ENCODE results near the gene KLHL22. TPM values are rescaled to one million over a fixed set of nuclear protein-coding genes. Genes with fewer than 3 reads are reported as not detected.
A peak's percentile ranks its signal among the peaks of the same experiment; 100 is the strongest.
"Not testable (repeated sequence)": the region's sequence is repeated elsewhere in the genome, so short reads cannot be mapped to it uniquely, and the experiment has no call there.

The KLHL22 gene
- total and polyA plus RNA-seq, 5 donors = 17.9 to 25.8 (median 20.5) TPM

GRCh38 chr22:20395181-20395906 lies 100.3 kb downstream of the KLHL22 start:
- no peak overlapping the region for H3K27ac ChIP-seq (ENCODE audit: low read length)
- peaks cover 6% of the 10 kb centered on the region for H3K4me1 ChIP-seq (ENCODE audit: control insufficient read depth, insufficient read depth, low read length)
- intact Hi-C loops (cut with DNase I) = no loop called here
- no peaks in the 10 kb centered on the region for H3K27me3 ChIP-seq (ENCODE audit: control insufficient read depth, insufficient read depth)
- H3K9me3 ChIP-seq (ENCODE audit: control insufficient read depth, low read length) = no peaks in the 10 kb centered on the region
- WGBS = 84% methylated on average over 20 of the region's 20 CpGs
- no peak for ATAC-seq
- H3K4me3 ChIP-seq (ENCODE audit: low read length) = no peak overlapping the region
- DNase-seq = no peak

GRCh38 chr22:20393705-20394476 lies 101.7 kb downstream of the KLHL22 start, which contains the start of gene ZNF74:
TSS of gene ZNF74 (plus strand) at chr22:20394151. CDS start at chr22:20394629, 478 bp downstream.
- Histone ChIP-seq H3K9me3 (ENCODE audit: control insufficient read depth, low read length) (no peaks in the 10 kb centered on the region), H3K4me1 (ENCODE audit: control insufficient read depth, insufficient read depth, low read length) (peaks cover 6% of the 10 kb centered on the region), H3K27me3 (ENCODE audit: control insufficient read depth, insufficient read depth) (no peaks in the 10 kb centered on the region), H3K27ac (ENCODE audit: low read length) (peak within 1 kb of the TSS; percentile 49), H3K4me3 (ENCODE audit: low read length) (peak within 1 kb of the TSS; percentile 54)
- DNase-seq (peak; percentile 93 to 97 (median 97)), ATAC-seq (peak; percentile 97)
- whole genome bisulfite sequencing = 2% methylated on average over 71 of the region's 71 CpGs
- intact Hi-C loops (cut with DNase I) = no loop called here

- H3K27me3 ChIP-seq (ENCODE audit: control insufficient read depth, insufficient read depth) = no peaks in the 10 kb centered on the region
- 93% methylated on average over 23 of the region's 23 CpGs for WGBS
- peak; percentile 6 to 20 for ATAC-seq
- H3K4me1 ChIP-seq (ENCODE audit: control insufficient read depth, insufficient read depth, low read length) = peaks cover 6% of the 10 kb centered on the region
- no peaks in the 10 kb centered on the region for H3K9me3 ChIP-seq (ENCODE audit: control insufficient read depth, low read length)
- intact Hi-C loops (cut with DNase I) = no loop called here
- H3K27ac ChIP-seq (ENCODE audit: low read length) = peak overlapping the region; percentile 49
- peak overlapping the region; percentile 54 for H3K4me3 ChIP-seq (ENCODE audit: low read length)
- DNase-seq = peak in 1 of 3 donors; percentile 64
Observed at GRCh38 chr22:20392983-20393704, 102.5 kb downstream of the KLHL22 start.

- H3K27me3 ChIP-seq (ENCODE audit: control insufficient read depth, insufficient read depth); H3K9me3 ChIP-seq (ENCODE audit: control insufficient read depth, low read length); H3K4me1 ChIP-seq (ENCODE audit: control insufficient read depth, insufficient read depth, low read length); intact Hi-C loops (cut with DNase I); H3K27ac ChIP-seq (ENCODE audit: low read length); H3K4me3 ChIP-seq (ENCODE audit: low read length); ATAC-seq: not testable (repeated sequence)
- WGBS = 97% methylated on average over 53 of the region's 53 CpGs
- DNase-seq = peak in 1 of 3 donors; percentile 65
Observed at GRCh38 chr22:20392365-20392881, 103.2 kb downstream of the KLHL22 start.

Other genes with a start within 250 kb of the KLHL22 start
- gene RTN4R, start 227.5 kb downstream of the KLHL22 start, total RNA-seq = 1 to 10 TPM in 3 of 4 donors, under 1 TPM in 1; 0.56 to 1.9 (median 1.2) TPM
- gene RTN4R, start 227.5 kb downstream of the KLHL22 start, polyA plus RNA-seq = 1.1 TPM
- 10 to 100 TPM; 40.0 to 58.3 (median 49.2) TPM for gene DGCR6L, start 175.7 kb downstream of the KLHL22 start, total RNA-seq
- gene DGCR6L, start 175.7 kb downstream of the KLHL22 start, polyA plus RNA-seq = 88.9 TPM
- 1 to 10 TPM; 5.4 to 6.5 (median 6.1) TPM for gene ZNF74, start 101.6 kb downstream of the KLHL22 start, total RNA-seq
- gene ZNF74, start 101.6 kb downstream of the KLHL22 start, polyA plus RNA-seq = 3.5 TPM
- 1 to 10 TPM; 4.6 to 7.1 (median 4.9) TPM for gene SCARF2, start 58.0 kb downstream of the KLHL22 start, total RNA-seq
- 2.9 TPM for gene SCARF2, start 58.0 kb downstream of the KLHL22 start, polyA plus RNA-seq
- 10 to 100 TPM; 47.3 to 53.4 (median 50.1) TPM for gene MED15, start 11.8 kb upstream of the KLHL22 start, total RNA-seq
- gene MED15, start 11.8 kb upstream of the KLHL22 start, polyA plus RNA-seq = 30.9 TPM

All from right cardiac atrium (tissue), 5 donors.